HepG2 (cell line): ENCODE data around the gene NME1. TPM values are rescaled to one million over a fixed set of nuclear protein-coding genes. Genes with fewer than 3 reads are reported as not detected.
A peak's percentile ranks its signal among the peaks of the same experiment; 100 is the strongest.

Experiments used
- AKAP8 ChIP-seq: sonication (generic); formaldehyde crosslinking; IDR thresholded peaks from 2 replicates; pipeline ENCODE4 v1.5.1; 2020; ENCODE audit warnings: mild to moderate bottlenecking, missing genetic modification reagents
- ATF1 ChIP-seq: IDR thresholded peaks from 2 replicates; pipeline ENCODE4 v1.6.1; 2016; ENCODE audit warnings: mild to moderate bottlenecking, control low read depth
- BRF2 ChIP-seq: sonication (generic); formaldehyde crosslinking; IDR thresholded peaks from 2 replicates; pipeline ENCODE4 v1.8.1; 2022; ENCODE audit warnings: mild to moderate bottlenecking, missing genetic modification reagents
- FOXK1 ChIP-seq: sonication (generic); formaldehyde crosslinking; IDR thresholded peaks from 2 replicates; pipeline ENCODE4 v1.4.0; 2020; ENCODE audit warnings: low read depth, missing genetic modification reagents, borderline replicate concordance
- GPN1 ChIP-seq: sonication (generic); formaldehyde crosslinking; IDR thresholded peaks from 2 replicates; pipeline ENCODE4 v1.5.1; 2020; ENCODE audit warnings: missing genetic modification reagents, borderline replicate concordance
- IRX3 ChIP-seq: sonication (generic); formaldehyde crosslinking; IDR thresholded peaks from 2 replicates; pipeline ENCODE4 v1.8.1; 2023; ENCODE audit warnings: mild to moderate bottlenecking, low read depth, missing genetic modification reagents, borderline replicate concordance
- MNT ChIP-seq: fragments of 450-650 bp; IDR thresholded peaks from 2 replicates; pipeline ENCODE4 v1.6.1; 2016
- NR2C2 ChIP-seq: sonication (generic); formaldehyde crosslinking; IDR thresholded peaks from 2 replicates; pipeline ENCODE4 v1.4.0; 2020; ENCODE audit warnings: missing genetic modification reagents, mild to moderate bottlenecking, moderate library complexity, borderline replicate concordance
- PHF5A ChIP-seq: IDR thresholded peaks from one replicate; pipeline ENCODE4 v1.6.1; 2018; ENCODE audit warnings: low read depth, missing genetic modification reagents; ENCODE audit not compliant: unreplicated experiment
- PPARG ChIP-seq: conservative IDR thresholded peaks from 2 replicates; pipeline ENCODE4 v1.6.1; 2016; ENCODE audit warnings: missing biosample characterization, missing genetic modification reagents
- THAP11 ChIP-seq: IDR thresholded peaks from 2 replicates; pipeline ENCODE4 v1.6.1; 2016; ENCODE audit warnings: missing biosample characterization, missing genetic modification reagents
- ZMYM2 ChIP-seq: sonication (generic); formaldehyde crosslinking; IDR thresholded peaks from 2 replicates; pipeline ENCODE4 v1.8.0; 2022; ENCODE audit warnings: mild to moderate bottlenecking, missing genetic modification reagents
- ZNF143 ChIP-seq: sonication (generic); formaldehyde crosslinking; IDR thresholded peaks from 2 replicates; pipeline ENCODE4 v1.4.0; 2020; ENCODE audit warnings: missing genetic modification reagents
- ZNF34 ChIP-seq: sonication (generic); formaldehyde crosslinking; IDR thresholded peaks from 2 replicates; pipeline ENCODE4 v1.4.0; 2020; ENCODE audit warnings: mild to moderate bottlenecking, missing genetic modification reagents, borderline replicate concordance
- ZNF362 ChIP-seq: sonication (generic); formaldehyde crosslinking; IDR thresholded peaks from 2 replicates; pipeline ENCODE4 v1.4.0; 2020; ENCODE audit warnings: missing genetic modification reagents, mild to moderate bottlenecking, borderline replicate concordance
- ZNF484 ChIP-seq: sonication (generic); formaldehyde crosslinking; IDR thresholded peaks from 2 replicates; pipeline ENCODE4 v1.5.1; 2020; ENCODE audit warnings: mild to moderate bottlenecking, low read depth, missing genetic modification reagents, borderline replicate concordance
- ZNF503 ChIP-seq: sonication (generic); formaldehyde crosslinking; IDR thresholded peaks from 2 replicates; pipeline ENCODE4 v1.4.0; 2020; ENCODE audit warnings: missing genetic modification reagents
- ZNF543 ChIP-seq: sonication (generic); formaldehyde crosslinking; IDR thresholded peaks from 2 replicates; pipeline ENCODE4 v1.4.0; 2020; ENCODE audit warnings: mild to moderate bottlenecking, missing genetic modification reagents
- ZNF574 ChIP-seq: sonication (generic); formaldehyde crosslinking; IDR thresholded peaks from 2 replicates; pipeline ENCODE4 v1.4.0; 2020; ENCODE audit warnings: missing genetic modification reagents
- ZNF709 ChIP-seq: sonication (generic); formaldehyde crosslinking; IDR thresholded peaks from 2 replicates; pipeline ENCODE4 v1.5.0; 2020; ENCODE audit warnings: mild to moderate bottlenecking, missing genetic modification reagents
- polyA plus RNA-seq, 8 experiments: library from polyadenylated mRNA; depleted of rRNA in 3 of 8; stranded (reverse) in 7 of 8; unstranded in 1 of 8; fragments of >200 nt; fragmentation: Illumina TruSeq in 4 of 8; extraction: Trizol in 4 of 8; gene quantifications; 2 replicates each; pipeline versions ENCODE4 v1.2.1 to v1.2.3, GENCODE V29; 2011 to 2016; ENCODE audit warnings: low read depth in 4 of 8, missing spikeins in 1 of 8, mixed read lengths in 1 of 8; ENCODE audit not compliant: insufficient read depth in 1 of 8
- total RNA-seq, 5 experiments: library from RNA; depleted of rRNA; stranded (reverse); fragments of >200 nt; fragmentation: Illumina TruSeq; extraction: Trizol; gene quantifications; 2 replicates each; pipeline ENCODE4 v1.2.3, GENCODE V29; 2016; ENCODE audit warnings: low read depth in 1 of 5

The NME1 gene
- total and polyA plus RNA-seq, 2 of the 13 experiments (the other 11 are each of a cell fraction or from before 2014, with no cell fraction given): 295 to 516 TPM

- TF ChIP-seq ZNF574 (CRISPR knock-in tag): peak; percentile 63; the same call in 1 of the 2 replicates
- no peak for TF ChIP-seq IRX3 (CRISPR knock-in tag)
- peak; percentile 75 for TF ChIP-seq MNT
- TF ChIP-seq ZNF34: no peak
- TF ChIP-seq ZNF709 (CRISPR knock-in tag): 0 out of 2 replicates have a peak, but pooled peaks have one; percentile 51
- TF ChIP-seq THAP11: peak; percentile 55; the same call in 1 of the 2 replicates
- no peak for TF ChIP-seq AKAP8 (CRISPR knock-in tag)
- peak; percentile 52 for TF ChIP-seq PPARG (CRISPR knock-in tag)
- no peak for TF ChIP-seq GPN1
- TF ChIP-seq NR2C2 (CRISPR knock-in tag): no peak
- no peak for TF ChIP-seq ZNF503
- no peak for TF ChIP-seq PHF5A
- 0 out of 2 replicates have a peak, but pooled peaks have one; percentile 16 for TF ChIP-seq ZNF143 (CRISPR knock-in tag)
- peak; percentile 63; the same call in 1 of the 2 replicates for TF ChIP-seq FOXK1 (CRISPR knock-in tag)
- TF ChIP-seq ZMYM2 (CRISPR knock-in tag): peak; percentile 61; the same call in 1 of the 2 replicates
- TF ChIP-seq ZNF543: no peak
- no peak for TF ChIP-seq ZNF362 (CRISPR knock-in tag)
- TF ChIP-seq ZNF484 (CRISPR knock-in tag): no peak
- TF ChIP-seq BRF2 (CRISPR knock-in tag): no peak
- TF ChIP-seq ATF1: no peak
These were observed 31.5 kb upstream of the NME1 start (continued) for GRCh38 chr17:51121620-51122472.
